T-helper 22 cell (primary cell): ENCODE results near the gene KIF25.

Experiments
- DNase-seq: peaks from one replicate; pipeline ENCODE4 v3.0.0-alpha.2; 2020; ENCODE audit warnings: low read depth

KIF25 gene

DNA sequence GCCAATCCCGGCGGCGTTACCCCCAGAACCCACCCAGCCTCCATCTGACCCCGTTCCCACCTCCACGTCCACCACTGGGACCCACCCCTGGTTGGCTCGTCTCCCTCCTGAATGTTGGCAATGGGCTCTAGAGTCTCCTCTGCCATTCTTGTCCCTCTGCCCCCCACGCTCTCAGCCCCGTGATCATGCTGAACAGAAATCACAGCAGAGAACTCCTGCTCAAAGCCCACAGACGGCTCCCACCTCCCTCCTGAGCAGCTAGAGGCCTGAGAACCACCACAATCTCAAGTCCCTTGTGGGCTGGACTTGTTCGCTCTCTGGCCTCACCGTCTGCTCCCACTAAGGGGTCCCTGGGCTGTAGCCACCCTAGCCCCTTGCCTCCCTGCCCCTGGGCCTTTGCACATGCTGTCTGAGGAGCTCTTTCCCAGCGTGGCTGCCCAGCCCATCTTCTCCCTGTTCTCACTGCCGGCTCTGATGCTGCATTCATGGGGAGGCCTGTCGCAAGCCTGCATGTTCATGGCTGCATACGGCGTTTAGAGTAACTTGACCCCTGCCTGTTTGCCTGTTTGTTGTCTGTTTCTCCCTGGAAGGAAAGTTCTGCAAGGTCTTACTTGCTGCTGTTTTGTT lies 92.7 kb downstream of the KIF25 start:
- no peak for DNase-seq

DNA sequence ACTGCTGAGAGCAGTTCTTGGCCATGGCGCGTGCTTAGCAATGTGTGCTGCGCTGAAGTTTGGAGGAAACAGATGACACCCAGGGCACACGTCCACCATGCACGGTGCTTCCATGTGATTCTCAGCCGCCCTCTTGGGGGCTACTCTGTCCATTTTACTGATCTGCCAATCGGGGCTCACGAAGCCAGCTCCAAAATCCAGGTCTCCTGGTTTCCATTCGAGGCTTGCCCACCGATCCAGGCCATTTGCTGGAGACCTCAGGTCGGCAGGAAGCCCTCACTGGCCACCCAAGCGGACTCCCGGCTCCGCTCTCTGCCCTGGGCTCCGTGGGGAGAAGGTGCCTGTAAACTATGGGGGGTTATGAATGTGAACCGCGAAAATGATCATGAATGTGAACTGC lies 93.2 kb downstream of the KIF25 start:
- DNase-seq, result no peak

DNA sequence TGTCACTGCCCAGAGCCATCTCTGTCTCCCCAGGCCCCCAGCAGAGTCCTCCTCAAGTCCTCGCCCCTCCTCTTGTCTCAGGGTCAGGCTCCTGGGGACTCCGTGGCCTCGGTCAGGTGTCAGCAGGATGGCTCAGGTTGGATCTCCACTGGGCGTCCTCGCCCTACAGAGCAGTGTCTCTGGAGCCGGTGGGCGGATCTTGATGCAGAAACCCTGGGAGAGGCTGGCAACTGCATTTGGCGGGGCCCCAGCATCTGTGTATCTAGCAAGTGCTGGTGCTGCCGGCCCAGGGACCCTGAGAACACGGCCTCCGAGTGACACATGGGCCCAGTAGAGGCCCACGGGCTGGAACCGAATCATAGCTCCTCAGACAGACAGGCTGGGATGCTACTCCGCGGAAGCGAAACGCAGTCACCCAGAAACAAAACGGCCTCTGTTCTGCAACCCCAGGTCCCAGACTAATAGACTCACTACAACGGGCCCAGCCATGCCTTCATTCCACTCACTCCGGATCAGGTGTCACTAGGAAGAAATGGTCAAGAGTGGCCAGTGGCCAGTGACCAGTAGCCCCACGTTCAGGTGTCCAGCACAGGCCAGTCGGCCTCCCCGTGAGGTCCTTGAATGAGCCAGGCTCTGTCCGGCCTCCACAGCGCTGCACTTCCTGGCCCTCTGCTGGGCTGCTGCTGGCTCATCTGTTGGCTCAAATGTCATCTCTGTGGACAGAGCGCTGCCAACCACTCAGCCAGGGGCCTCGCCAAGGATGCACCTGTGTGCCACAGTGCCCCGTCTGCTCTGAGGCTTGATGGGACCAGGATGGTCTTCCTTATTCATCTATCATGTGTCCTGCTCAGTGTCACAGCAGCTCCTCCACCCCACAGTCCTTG lies 94.2 kb downstream of the KIF25 start:
- no peak for DNase-seq

DNA sequence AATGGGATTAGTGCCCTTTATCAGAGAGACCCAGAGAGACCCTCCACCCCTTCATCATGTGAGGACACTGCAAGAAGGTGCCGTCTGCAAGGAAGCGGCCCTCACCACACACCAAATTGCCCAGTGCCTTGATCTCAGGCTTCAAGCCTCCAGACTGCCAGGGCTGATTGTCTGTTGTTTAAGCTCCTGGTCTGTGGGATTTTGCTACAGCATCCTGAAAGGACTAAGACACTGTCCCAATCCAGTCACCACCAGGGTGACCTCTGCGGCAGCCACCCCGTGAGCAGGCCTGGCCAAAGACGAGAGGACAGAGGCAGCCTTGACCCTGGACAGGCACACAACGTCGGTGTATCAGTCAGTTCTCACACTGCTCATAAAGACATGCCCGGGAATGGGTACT lies 95.1 kb downstream of the KIF25 start:
- no peak for DNase-seq

DNA sequence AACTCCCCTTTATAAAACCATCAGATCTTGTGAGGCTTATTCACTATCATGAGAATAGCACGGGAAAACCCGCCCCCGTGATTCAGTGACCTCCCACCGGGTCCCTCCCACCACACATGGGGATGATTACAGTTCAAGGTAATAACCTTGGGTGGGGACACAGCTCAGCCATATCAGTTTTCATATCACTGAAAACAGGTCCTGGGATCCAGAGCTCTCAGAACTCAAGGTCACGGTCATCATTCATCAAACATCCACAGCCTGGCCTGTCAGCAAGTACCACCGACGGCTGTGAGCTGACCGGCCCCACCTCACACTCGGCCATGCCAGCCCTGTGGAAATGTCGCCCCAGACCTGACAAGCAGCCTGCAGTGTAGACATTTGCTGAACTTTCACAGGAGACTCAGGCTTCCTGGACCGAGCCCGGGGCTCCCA lies 95.6 kb downstream of the KIF25 start:
- no peak for DNase-seq

DNA sequence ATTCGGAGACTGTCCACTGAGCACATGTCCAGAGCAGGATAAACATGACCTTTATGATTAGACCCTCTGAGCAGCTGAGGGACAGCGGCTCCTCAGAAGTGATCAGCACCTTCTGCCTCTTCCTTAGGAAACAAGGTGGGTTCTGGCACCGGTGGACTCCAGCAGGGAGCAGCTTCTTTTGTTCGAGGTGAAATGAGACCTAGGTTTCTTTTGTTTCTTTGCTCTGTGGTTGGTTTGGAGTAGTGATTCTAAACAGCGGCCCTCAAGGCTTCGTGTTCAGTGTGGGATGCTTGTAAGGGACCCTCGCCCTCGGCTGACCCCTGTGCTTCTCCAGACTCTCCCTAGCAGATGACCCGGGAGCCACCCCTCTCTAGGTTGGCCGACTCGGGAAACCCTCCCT lies 96.2 kb downstream of the KIF25 start:
- DNase-seq, result no peak
